HG02870 (cell line): ENCODE results near the gene UFSP2.

Experiments used
- ATAC-seq: cut with Tn5 transposase; IDR thresholded peaks from one replicate; pipeline ENCODE4 v1.9.1; 2021; ENCODE audit warnings: mild to moderate bottlenecking, moderate library complexity; ENCODE audit not compliant: unreplicated experiment

UFSP2 gene, protein sequence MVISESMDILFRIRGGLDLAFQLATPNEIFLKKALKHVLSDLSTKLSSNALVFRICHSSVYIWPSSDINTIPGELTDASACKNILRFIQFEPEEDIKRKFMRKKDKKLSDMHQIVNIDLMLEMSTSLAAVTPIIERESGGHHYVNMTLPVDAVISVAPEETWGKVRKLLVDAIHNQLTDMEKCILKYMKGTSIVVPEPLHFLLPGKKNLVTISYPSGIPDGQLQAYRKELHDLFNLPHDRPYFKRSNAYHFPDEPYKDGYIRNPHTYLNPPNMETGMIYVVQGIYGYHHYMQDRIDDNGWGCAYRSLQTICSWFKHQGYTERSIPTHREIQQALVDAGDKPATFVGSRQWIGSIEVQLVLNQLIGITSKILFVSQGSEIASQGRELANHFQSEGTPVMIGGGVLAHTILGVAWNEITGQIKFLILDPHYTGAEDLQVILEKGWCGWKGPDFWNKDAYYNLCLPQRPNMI

GRCh38 chr4:185425647-185426352 lies at the start of gene UFSP2:
Gene UFSP2 (minus strand): TSS chr4:185425964. CDS start chr4:185425868, 96 bp downstream.
- peak; percentile 91 for ATAC-seq

DNA sequence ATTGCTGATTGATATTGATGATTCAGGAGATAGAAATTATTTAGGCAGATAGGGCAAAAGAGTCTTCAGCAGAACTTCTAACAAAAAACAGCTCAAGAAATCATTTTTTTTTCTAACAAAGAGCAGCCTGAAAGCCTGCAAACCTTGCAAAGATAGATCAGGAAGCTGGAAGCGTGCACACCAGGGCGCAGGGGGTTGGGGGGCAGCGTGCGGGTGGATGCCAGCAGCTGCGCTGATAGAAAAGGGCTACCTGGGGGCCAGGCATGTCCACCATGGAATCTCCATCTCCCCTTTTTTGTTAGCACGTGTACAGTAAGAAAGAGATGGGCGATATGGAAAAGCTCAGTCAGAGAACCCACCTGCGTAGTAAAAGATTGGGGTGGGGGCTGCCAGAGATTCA lies 47.5 kb upstream of the UFSP2 start:
- no peak for ATAC-seq

GRCh38 chr4:185472103-185472542 lies 46.4 kb upstream of the UFSP2 start:
- peak; percentile 10 for ATAC-seq

GRCh38 chr4:185471235-185472102 lies 45.7 kb upstream of the UFSP2 start, which contains the start of gene CCDC110:
Gene CCDC110 (minus strand): TSS chr4:185471733. CDS start chr4:185471683, 50 bp downstream.
- peak; percentile 77 for ATAC-seq

GRCh38 chr4:185470501-185471195 lies 44.9 kb upstream of the UFSP2 start:
- ATAC-seq, result no peak

DNA sequence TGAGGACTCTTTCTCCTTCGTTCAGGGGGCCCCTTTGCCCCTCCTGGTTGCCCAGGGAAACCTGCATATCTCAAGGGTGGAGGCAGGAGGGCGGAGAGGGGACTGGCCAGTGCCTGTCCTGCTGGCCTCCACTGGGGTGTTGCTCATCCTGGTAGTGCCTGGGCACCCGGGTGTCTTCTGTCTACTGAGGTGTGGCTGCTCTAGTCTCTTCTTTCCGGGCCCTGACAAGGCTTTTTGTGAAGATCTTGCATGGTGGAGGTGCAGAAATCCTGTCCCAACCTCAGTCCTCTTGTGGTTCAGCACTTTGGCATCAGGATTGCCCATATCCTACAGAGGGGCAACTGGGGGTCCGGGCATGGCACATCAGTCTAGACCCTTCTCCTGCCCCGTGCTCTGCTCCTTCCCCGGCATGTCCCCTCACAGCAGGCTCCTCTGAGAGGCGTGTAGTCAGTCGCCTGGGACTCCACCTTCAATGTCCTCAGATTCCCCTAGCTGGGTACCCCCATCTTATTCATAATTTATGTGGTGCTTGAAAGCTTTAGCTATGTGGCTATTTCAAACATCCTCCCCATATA lies 43.9 kb upstream of the UFSP2 start:
- ATAC-seq, result no peak

DNA sequence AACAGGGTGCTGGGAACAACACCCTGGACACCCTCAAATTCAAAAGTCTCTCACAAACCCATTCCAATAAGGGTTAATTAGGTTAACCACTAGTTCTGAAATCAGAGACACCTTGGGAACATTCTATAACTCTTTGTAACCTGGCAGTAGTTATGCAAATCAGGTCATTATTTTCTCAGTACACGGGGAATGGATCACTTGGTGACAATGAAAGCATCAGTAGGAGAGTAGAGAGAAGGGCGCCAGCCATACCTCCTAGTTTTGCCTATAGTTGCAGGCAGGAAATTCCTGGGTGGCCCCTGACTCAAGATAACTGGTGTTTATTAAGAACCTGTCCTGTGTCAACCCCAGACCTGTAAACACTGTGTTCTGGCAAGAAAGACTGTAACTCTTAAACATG lies 43.2 kb upstream of the UFSP2 start:
- no peak for ATAC-seq

- ATAC-seq, result no peak
Observed at GRCh38 chr4:185467991-185468390, 42.2 kb upstream of the UFSP2 start.

GRCh38 chr4:185467101-185467500 lies 41.3 kb upstream of the UFSP2 start:
- ATAC-seq, result no peak

DNA sequence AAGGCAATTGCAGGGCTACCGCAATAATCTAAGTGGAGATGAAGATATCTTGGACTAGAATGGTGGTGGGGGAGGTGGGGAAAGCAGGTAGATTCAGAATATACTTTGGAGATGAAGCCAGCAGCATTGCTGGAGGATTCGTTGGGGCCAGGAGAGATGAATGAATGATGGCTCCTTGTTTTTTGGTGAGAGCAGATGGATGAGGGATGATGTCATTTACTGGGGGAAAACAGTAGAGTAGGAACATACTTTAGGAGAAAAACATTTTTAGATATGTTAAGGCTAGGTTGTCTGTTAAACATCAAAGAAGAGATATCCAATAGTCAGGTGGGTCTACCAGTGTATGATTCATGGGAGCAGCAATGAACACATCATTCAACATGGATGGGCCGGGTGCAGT lies 39.9 kb upstream of the UFSP2 start:
- ATAC-seq, result no peak

DNA sequence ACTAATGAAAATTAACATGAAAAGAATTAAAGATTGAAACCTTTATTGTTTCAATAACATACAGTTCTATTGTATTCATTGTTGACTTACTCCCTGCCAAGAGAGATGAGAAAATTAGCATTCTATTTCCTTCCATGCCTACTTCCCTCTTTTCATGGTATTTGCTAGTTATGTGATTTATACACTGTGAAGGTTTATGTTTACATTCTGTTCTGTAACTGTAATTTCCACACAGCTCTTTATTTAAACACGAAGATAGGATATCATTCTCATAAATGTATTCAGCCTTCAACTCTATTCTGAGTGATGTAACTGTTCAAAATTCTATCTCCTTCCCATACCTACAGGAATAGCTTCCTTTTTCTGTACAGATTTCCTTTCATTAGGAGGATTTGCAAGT lies 39.1 kb upstream of the UFSP2 start:
- no peak for ATAC-seq

DNA sequence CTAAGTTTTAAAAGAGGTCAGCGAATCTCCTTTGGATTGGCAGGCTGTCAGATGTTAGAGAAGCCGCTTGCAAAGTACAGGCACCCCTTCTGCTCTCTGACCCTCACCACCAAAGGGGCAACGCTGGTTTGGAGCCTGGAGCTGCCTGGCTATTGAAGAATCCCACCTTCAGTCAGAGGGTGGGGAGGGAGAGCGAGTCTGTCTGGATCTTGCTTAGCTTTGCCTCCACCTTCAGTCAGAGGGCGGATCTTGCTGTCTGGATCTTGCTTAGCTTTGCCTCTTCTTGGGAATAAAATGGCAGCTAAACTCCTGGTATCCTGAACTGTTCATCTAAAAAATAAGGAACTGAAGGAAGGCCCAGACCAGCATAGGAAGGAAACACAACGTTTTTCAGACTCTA lies 38.4 kb upstream of the UFSP2 start:
- ATAC-seq, result no peak

DNA sequence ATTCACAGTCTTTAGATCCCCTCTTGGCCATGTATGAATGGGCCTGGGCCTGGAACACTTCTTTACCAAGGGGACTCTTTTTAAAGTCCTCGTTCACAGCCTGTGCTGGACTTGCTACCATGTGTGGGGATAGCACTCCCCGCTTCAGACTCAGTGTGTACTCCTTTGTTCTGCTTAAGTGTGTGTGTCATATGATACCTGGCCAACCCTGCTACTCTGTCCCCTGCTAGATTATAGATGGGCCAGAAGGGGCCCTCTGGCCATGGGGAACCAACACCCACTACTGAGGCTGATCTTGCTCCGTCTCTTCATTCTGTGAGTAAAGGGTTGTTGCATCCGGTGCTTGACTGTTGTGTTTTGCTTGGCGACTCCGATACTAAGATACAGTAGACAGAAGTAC lies 37.8 kb upstream of the UFSP2 start:
- no peak for ATAC-seq

DNA sequence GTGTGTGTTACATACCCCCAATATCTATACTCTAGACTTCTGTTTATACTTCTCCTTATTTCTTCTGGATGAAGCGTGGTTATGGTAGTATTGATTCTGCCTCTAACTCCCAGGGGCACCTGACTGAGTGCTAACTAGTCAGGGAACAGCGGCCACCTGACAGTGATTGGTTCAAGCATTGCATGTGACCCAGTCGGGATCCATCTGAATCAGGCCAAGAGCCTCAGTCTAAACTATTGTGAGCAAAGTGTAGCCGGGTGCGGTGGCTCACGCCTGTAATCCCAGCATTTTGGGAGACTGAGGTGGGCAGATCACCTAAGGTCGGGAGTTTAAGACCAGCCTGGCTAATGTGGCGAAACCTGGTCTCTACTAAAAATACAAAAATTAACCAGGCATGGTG lies 35.8 kb upstream of the UFSP2 start:
- no peak for ATAC-seq

DNA sequence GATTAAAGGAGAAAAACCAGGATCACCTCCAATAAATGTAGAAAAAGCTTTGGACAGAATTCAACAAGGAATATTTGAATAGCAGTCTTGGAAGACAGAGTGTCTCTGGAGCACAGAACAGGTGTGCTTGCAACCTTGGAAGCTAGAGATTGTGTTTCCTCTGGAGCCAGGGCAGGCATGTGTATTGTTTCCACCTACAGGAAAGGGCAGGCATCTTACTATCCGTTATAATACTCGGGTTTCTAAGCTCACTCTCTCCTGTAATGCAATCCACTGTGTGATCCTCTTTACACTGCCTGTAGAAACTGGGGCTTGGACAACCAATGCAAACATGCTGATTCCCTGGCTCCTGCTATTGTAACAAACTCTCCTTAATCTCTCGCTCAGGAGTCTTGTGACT lies 31.4 kb upstream of the UFSP2 start:
- no peak for ATAC-seq

DNA sequence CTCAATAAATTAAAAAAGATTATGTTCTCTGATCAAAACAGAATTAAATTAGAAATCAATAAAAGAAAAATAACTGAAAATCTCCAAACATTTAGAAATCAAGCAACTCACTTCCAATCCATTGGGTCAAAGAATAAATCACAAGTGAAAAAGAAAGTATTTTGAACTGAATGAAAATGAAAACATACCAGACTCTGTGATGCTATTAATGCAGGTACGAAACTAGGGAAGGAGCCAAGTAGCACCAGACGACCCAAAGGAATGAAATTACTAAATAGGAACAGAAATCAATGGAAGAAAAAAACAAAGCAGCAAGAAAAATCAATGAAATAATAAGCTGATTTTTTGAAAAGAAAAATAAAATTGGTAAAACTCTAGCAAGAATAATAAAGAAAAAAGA lies 30.4 kb upstream of the UFSP2 start:
- no peak for ATAC-seq

GRCh38 chr4:185445209-185445608 lies 19.4 kb upstream of the UFSP2 start:
- no peak for ATAC-seq

GRCh38 chr4:185441479-185441878 lies 15.7 kb upstream of the UFSP2 start:
- ATAC-seq, result no peak

DNA sequence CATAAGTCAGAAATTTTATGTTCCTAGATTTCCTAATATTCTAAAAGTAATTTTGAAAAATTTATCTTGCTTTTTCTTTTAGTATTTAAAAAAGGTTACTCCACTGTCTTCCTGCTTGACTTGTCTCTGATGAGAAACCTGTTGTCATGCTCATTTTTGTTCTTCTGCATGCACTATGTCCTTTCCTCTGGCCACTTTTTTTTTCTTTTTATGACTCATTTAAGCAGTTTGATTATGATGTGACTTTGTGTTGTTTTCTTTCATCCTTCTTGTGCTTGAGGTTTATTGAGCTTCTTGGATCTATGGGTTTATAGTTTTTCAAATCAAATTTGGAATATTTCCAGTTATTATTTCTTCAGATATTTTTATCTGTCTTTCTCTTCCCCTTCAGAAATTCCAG lies 12.0 kb upstream of the UFSP2 start:
- peak; percentile 82 for ATAC-seq

DNA sequence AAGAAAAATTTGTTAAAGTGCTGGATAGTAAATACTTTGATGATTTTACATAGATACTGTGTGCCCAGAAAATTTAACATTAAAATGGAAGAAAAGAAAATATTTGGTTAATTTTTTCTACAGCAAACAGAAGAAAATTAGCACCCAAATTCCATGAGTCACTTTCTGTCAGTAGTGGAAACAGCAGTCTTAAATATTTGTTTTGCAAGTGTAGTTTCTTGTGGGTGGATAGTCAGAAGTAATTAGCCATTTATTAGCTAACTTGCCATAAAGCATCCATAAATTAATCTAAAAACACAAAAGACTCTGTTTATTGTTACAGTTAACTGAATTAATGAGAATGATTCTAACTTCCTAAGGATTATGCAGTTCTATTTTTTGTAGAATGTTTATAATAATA lies 9.7 kb upstream of the UFSP2 start:
- no peak for ATAC-seq
